ENCODE measurements around the gene CDC25C.

Gene CDC25C

DNA sequence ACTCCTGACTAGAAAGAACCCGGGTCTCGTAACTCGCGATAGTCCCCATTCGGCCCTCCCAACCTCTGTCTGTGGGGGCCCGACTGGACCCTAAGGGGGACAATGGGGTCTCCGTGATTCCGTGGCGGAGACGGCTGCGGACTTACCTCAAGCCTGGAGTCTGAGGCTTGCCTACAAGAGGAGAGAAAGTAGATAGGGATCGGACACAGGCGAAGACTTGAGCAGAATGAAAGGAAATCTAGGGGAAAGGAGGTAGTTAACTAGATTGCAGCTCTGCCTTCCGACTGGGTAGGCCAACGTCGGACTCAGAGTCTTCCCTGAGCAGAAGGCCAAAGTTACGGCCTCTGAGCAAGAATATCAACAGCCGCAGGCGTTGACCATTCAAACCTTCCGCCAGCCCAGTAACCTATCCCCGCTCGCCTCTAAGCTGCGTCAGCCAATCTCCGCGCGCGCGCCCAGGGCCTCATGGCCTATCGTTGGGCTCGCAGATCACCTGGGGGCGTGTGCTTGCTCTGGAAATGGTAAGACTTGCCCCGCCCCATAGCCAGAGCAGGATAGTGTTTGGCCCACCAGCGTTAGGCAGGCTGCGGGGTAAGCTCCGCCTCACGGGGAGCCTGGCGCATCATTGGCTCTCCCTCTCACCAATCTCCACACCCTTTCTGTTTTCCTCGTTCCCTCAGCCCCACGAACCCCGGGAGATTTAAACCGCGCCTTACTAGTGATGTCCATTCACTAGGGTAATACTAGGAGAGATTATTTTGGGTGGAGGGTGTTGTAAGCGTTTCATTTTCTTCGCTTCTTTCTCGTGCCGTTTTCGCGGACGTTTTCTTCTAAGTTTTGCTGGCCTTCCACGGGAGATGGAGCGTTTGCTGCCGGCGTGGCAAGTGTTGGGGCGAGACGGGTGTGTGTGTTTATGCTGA is at the start of gene CDC25C:
Gene CDC25C (minus strand): TSS at position 356 of the 920 bp plus-strand sequence. CDS start 624 bp downstream, outside the sequence.
- ChIA-PET POLR2A (ENCODE audit: low non-redundant PET) (interaction anchor here (1.2 kb wide), 2 partner anchors 9 to 21 kb away, joined by 6 read pairs; partner anchors contain the start of gene KDM3B), CTCF (interaction anchor here (0.5 to 2.6 kb wide), 8 partner anchors 14 to 112 kb away, joined by 3 to 22 read pairs (median 6); partner anchors contain the start of gene KDM3B)
- peak within 1 kb of the TSS; percentile 90 for H3K27ac ChIP-seq
- TF ChIP-seq, protein P1, sequence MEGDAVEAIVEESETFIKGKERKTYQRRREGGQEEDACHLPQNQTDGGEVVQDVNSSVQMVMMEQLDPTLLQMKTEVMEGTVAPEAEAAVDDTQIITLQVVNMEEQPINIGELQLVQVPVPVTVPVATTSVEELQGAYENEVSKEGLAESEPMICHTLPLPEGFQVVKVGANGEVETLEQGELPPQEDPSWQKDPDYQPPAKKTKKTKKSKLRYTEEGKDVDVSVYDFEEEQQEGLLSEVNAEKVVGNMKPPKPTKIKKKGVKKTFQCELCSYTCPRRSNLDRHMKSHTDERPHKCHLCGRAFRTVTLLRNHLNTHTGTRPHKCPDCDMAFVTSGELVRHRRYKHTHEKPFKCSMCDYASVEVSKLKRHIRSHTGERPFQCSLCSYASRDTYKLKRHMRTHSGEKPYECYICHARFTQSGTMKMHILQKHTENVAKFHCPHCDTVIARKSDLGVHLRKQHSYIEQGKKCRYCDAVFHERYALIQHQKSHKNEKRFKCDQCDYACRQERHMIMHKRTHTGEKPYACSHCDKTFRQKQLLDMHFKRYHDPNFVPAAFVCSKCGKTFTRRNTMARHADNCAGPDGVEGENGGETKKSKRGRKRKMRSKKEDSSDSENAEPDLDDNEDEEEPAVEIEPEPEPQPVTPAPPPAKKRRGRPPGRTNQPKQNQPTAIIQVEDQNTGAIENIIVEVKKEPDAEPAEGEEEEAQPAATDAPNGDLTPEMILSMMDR (conservative IDR thresholded peaks at IDR 0.05; ENCODE audit: low read depth) = no peak
- peak; percentile 99 for DNase-seq (ENCODE audit: low spot score)

- POLR2A ChIA-PET (ENCODE audit: low non-redundant PET) = no interaction called here
- TF ChIP-seq, protein P1 (conservative IDR thresholded peaks at IDR 0.05; ENCODE audit: low read depth) = no peak
- CTCF ChIA-PET = interaction anchor here (1.0 to 3.8 kb wide), 2 partner anchors 20 to 149 kb away, joined by 3 to 35 read pairs; partner anchors contain the start of gene KDM3B
- DNase-seq (ENCODE audit: low spot score) = no peak
- H3K27ac ChIP-seq = no peak overlapping the region
Measured at GRCh38 chr5:138372653-138373052, 41.0 kb upstream of the CDC25C start.

- POLR2A ChIA-PET (ENCODE audit: low non-redundant PET) = no interaction called here
- no peak overlapping the region for H3K27ac ChIP-seq
- TF ChIP-seq, protein P1 (conservative IDR thresholded peaks at IDR 0.05; ENCODE audit: low read depth) = no peak
- no peak for DNase-seq (ENCODE audit: low spot score)
- CTCF ChIA-PET = interaction anchor here (1.0 to 3.8 kb wide), 2 partner anchors 20 to 149 kb away, joined by 3 to 35 read pairs; partner anchors contain the start of gene KDM3B
Measured at GRCh38 chr5:138372225-138372624, 40.6 kb upstream of the CDC25C start.

- CTCF ChIA-PET = interaction anchor here (0.6 to 3.8 kb wide), 2 partner anchors 19 to 500 kb away, joined by 3 to 35 read pairs; partner anchors contain the start of gene KDM3B
- POLR2A ChIA-PET (ENCODE audit: low non-redundant PET) = no interaction called here
- H3K27ac ChIP-seq = no peak overlapping the region
- no peak for DNase-seq (ENCODE audit: low spot score)
- TF ChIP-seq, protein P1 (conservative IDR thresholded peaks at IDR 0.05; ENCODE audit: low read depth) = no peak
Measured at GRCh38 chr5:138371454-138371853, 39.9 kb upstream of the CDC25C start.

GRCh38 chr5:138370537-138370936 is 38.9 kb upstream of the CDC25C start:
- no peak for DNase-seq (ENCODE audit: low spot score)
- ChIA-PET POLR2A (ENCODE audit: low non-redundant PET) (no interaction called here), CTCF (interaction anchor here (0.6 to 3.8 kb wide), 2 partner anchors 18 to 76 kb away, joined by 3 to 35 read pairs; partner anchors contain the start of gene KDM3B)
- H3K27ac ChIP-seq = no peak overlapping the region
- TF ChIP-seq, protein P1 (conservative IDR thresholded peaks at IDR 0.05; ENCODE audit: low read depth) = no peak

DNA sequence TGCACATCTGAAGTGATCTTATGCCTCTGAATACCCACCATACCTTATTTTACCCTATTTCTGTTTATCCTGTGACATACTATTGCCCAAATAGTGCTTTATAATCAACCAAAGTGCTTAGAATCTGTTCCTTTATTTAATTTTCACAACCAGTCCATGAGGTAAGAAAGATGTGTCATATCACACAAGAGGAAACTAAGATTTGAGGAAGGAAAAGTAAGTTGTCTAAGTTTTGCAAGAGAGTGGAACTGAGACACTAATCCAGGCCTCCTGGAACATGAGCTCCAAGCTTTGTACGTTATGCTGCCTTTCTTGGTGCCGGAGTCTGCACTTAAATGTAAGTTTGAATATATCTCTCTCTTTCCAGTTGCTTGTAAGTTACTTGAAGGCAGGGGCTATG is 38.1 kb upstream of the CDC25C start:
- no peak for DNase-seq (ENCODE audit: low spot score)
- H3K27ac ChIP-seq = no peak overlapping the region
- ChIA-PET POLR2A (ENCODE audit: low non-redundant PET) (no interaction called here), CTCF (interaction anchor here (0.5 to 3.8 kb wide), 3 partner anchors 9 to 125 kb away, joined by 3 to 35 read pairs (median 3); partner anchors contain the start of gene KDM3B)
- TF ChIP-seq, protein P1 (conservative IDR thresholded peaks at IDR 0.05; ENCODE audit: low read depth) = no peak

Data from RWPE1 (cell line).